Upper lobe of left lung (tissue), 6 donors: Measurements from ENCODE around the gene ESYT2. TPM values are rescaled to one million over a fixed set of nuclear protein-coding genes. Genes with fewer than 3 reads are reported as not detected.
"Not testable (repeated sequence)": the region's sequence is repeated elsewhere in the genome, so short reads cannot be mapped to it uniquely, and the experiment has no call there.

Experiments
- ATAC-seq, 2 donors: fragments of 200-7000 bp; cut with Tn5 transposase; one replicate each; pipeline ENCODE4 v1.9.1; 2022; ENCODE audit warnings: mild to moderate bottlenecking in 2 of 2, moderate library complexity in 2 of 2; ENCODE audit not compliant: low FRiP score in 2 of 2
- DNase-seq, 2 donors: peaks; one replicate each; pipeline ENCODE4 v3.0.0-alpha.2; 2019 to 2020
- H3K27ac ChIP-seq, 4 donors: fragments of 200-600 bp; sonication (generic); one replicate each; pipeline ENCODE4 v1.5.1; 2016 to 2019
- H3K27me3 ChIP-seq, 4 donors: fragments of 200-600 bp; sonication (generic); one replicate each; pipeline ENCODE4 v1.5.1; 2017 to 2019
- H3K36me3 ChIP-seq, 4 donors: fragments of 200-600 bp; sonication (generic); one replicate each; pipeline ENCODE4 v1.5.1; 2016 to 2019
- H3K4me1 ChIP-seq, 4 donors: fragments of 200-600 bp; sonication (generic); one replicate each; pipeline ENCODE4 v1.5.1; 2018 to 2019
- H3K4me3 ChIP-seq, 4 donors: fragments of 200-600 bp; sonication (generic); one replicate each; pipeline ENCODE4 v1.5.1; 2017 to 2019; ENCODE audit warnings: mild to moderate bottlenecking in 2 of 4, moderate library complexity in 1 of 4
- H3K9me3 ChIP-seq, 4 donors: fragments of 200-600 bp; sonication (generic); one replicate each; pipeline ENCODE4 v1.5.1; 2018 to 2019
- EP300 ChIP-seq, 4 donors: sonication (generic); formaldehyde crosslinking; IDR thresholded peaks; one replicate each; pipeline ENCODE4 v1.5.1; 2017; ENCODE audit warnings: antibody characterized with exemption in 4 of 4, control low read depth in 2 of 4
- POLR2A ChIP-seq, 4 donors: fragments of 450-650 bp; IDR thresholded peaks; one replicate each; pipeline ENCODE4 v1.5.1; 2016 to 2017; ENCODE audit warnings: antibody characterized with exemption in 4 of 4, mild to moderate bottlenecking in 2 of 4
- POLR2AphosphoS5 ChIP-seq, 2 donors: sonication (generic); formaldehyde crosslinking; IDR thresholded peaks; one replicate each; pipeline ENCODE4 v1.5.1; 2017; ENCODE audit warnings: antibody characterized with exemption in 2 of 2
- WGBS, 2 donors: methylation state at CpG; one replicate each; pipeline ENCODE4 v1.1.5; 2017 to 2018; 5-methylcytosine and 5-hydroxymethylcytosine counted together
- total RNA-seq, 6 donors: library from RNA; depleted of rRNA in 4 of 6; stranded (reverse); fragments of >200 nt in 4 of 6; gene quantifications; one replicate each; pipeline versions ENCODE4 v1.1.0 to v1.2.1, GENCODE V29; 2016 to 2021
- TF ChIP-seq, protein P1 (sequence below), 6 experiments: fragments of 450-650 bp in 4 of 6; fragments of 200-600 bp in 2 of 6; sonication (generic) in 2 of 6; IDR thresholded peaks; one replicate each; pipeline ENCODE4 v1.5.1; 2016 to 2019; ENCODE audit warnings: antibody characterized with exemption in 6 of 6
- donor health status: DM: no; HTN: no; CAD: no; lungs with moderate emphysema.
- donor health status: DM: no; HTN: yes; CAD: no; lungs with severe emphysema.

Gene ESYT2
- total RNA-seq, 6 donors from 2014 or later: 60.7 to 115 (median 74.7) TPM

DNA sequence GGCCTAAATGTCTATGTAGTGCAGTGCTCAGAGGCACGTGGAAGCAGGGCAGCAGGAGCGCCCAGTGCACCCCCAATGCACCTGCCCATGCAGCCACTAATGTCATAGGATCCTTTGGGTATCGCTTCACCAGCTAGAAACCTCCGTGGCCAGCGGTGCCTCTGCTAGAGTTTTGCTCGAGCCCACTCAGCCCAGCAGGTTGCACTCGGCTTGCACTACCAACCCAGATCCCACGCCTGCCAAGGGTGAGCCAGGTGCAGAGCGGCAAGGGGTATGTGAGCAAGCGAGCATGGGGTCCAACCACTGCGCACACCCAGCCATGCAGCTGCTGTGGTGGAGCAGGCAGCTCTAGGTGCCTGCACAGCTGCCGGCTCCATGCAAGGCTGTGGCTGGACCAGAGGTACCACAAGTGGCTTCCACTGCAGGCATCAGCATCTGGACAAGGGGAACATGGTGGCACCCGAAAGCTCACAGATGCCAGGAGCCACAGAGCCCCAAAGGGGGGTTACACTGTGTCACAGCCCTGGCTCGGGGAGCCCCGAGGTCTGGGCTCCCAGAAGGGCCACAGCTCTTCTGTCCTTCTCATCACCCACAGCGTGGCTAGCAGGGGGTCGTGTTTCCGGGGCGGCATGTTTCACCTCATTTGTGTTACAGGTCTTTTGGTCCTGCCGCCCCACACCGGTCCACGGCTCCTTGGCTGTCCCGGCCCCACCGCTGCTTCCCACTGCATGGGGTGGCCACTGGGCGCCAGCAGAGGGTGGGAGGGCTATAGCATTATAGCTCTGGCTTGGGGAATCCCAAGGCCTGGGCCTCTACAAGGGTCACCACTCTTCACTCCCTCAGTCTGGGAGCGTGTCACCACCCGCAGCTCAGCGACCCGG, 122.4 kb downstream of the ESYT2 start:
- peak in 1 of 2 donors; percentile 64 for DNase-seq
- no peaks in the 10 kb centered on the region for H3K27me3 ChIP-seq
- H3K36me3 ChIP-seq: no peaks in the 10 kb centered on the region
- peaks cover 9 to 22% (median 18%) of the 10 kb centered on the region in 4 donors for H3K4me1 ChIP-seq
- no peak for ATAC-seq
- H3K4me3 ChIP-seq: no peak overlapping the region
- peaks cover 0 to 3% (median 0%) of the 10 kb centered on the region in 4 donors for H3K9me3 ChIP-seq
- WGBS, 2 donors: 92 to 99% methylated on average over 15 to 28 of the region's 29 CpGs
- TF ChIP-seq, protein P1, sequence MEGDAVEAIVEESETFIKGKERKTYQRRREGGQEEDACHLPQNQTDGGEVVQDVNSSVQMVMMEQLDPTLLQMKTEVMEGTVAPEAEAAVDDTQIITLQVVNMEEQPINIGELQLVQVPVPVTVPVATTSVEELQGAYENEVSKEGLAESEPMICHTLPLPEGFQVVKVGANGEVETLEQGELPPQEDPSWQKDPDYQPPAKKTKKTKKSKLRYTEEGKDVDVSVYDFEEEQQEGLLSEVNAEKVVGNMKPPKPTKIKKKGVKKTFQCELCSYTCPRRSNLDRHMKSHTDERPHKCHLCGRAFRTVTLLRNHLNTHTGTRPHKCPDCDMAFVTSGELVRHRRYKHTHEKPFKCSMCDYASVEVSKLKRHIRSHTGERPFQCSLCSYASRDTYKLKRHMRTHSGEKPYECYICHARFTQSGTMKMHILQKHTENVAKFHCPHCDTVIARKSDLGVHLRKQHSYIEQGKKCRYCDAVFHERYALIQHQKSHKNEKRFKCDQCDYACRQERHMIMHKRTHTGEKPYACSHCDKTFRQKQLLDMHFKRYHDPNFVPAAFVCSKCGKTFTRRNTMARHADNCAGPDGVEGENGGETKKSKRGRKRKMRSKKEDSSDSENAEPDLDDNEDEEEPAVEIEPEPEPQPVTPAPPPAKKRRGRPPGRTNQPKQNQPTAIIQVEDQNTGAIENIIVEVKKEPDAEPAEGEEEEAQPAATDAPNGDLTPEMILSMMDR (IDR thresholded peaks at IDR 0.05): no peak
- TF ChIP-seq EP300 (IDR thresholded peaks at IDR 0.05) (no peak), POLR2A (IDR thresholded peaks at IDR 0.05) (no peak), POLR2AphosphoS5 (IDR thresholded peaks at IDR 0.05) (no peak)
- H3K27ac ChIP-seq: no peak overlapping the region

DNA sequence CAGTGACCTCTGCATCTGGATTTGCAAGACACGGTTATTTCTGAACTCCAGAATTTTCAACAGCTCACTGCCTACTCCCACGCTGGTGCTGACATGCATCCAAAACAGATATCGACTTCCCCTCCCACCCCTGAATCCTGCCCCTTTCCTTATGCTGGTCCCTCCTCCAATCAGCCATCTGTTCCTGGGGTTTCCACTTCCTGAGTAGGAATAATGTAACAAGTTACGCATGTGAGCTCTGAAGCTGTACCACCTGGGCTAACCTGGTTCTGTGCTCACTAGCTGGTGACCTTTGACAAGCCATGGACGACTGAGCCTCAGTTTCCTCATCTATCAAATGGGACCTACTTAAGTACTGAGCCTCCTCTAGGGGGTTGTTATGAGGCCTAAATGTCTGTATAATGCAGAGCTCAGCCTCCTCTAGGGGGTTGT, 123.0 kb downstream of the ESYT2 start:
- Histone ChIP-seq H3K9me3 (peaks cover 0 to 3% (median 0%) of the 10 kb centered on the region in 4 donors), H3K4me1 (peaks cover 9 to 22% (median 18%) of the 10 kb centered on the region in 4 donors), H3K27me3 (no peaks in the 10 kb centered on the region), H3K4me3 (no peak overlapping the region), H3K27ac (no peak overlapping the region), H3K36me3 (no peaks in the 10 kb centered on the region)
- ATAC-seq (no peak), DNase-seq (no peak)
- TF ChIP-seq, protein P1 (IDR thresholded peaks at IDR 0.05): no peak
- no peak for TF ChIP-seq EP300 (IDR thresholded peaks at IDR 0.05)
- no peak for TF ChIP-seq POLR2A (IDR thresholded peaks at IDR 0.05)
- no peak for TF ChIP-seq POLR2AphosphoS5 (IDR thresholded peaks at IDR 0.05)
- 79 to 81% methylated on average over 5 of the region's 5 CpGs for WGBS, 2 donors

DNA sequence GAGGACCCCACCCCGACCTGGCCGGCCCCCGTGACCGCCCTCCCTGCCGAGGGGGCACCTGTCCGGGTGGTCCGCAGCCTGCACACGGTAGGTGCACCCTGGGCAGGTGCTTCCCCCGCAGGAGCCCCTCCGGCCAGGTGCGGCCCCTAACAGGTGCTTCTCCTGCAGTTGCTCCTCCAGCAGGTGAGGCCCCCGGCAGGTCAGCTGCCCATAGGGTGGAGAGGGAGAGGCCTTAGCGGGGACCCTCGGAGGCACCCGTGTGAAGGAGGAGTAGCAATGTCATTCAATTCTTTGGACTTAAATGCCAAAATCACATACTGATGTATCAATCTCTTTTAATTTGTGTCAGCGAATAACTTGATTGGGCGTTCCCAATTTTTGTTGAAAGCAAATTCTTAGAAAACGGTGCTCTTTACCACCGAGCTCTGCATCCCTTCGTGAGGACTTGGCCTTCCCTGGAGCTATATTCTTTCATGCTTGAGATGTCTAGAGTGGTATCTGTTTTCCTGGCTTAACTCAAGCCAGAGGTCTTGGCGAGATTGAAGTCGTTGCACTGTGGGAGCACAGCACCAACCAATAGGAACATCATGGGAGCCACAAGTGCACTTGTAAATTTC, 124.0 kb downstream of the ESYT2 start:
- ATAC-seq: no peak
- peaks cover 9 to 22% (median 18%) of the 10 kb centered on the region in 4 donors for H3K4me1 ChIP-seq
- WGBS, 2 donors: 8 to 12% methylated on average over 14 to 21 of the region's 22 CpGs
- peaks cover 0 to 3% (median 0%) of the 10 kb centered on the region in 4 donors for H3K9me3 ChIP-seq
- peak overlapping the region; percentile 51 to 96 (median 62) for H3K4me3 ChIP-seq
- DNase-seq: no peak
- TF ChIP-seq EP300 (IDR thresholded peaks at IDR 0.05) (no peak), POLR2A (IDR thresholded peaks at IDR 0.05) (peak in 1 of 4 donors; percentile 3)
- no peaks in the 10 kb centered on the region for H3K27me3 ChIP-seq
- H3K27ac ChIP-seq: peak overlapping the region; percentile 89 to 97 (median 92)
- no peaks in the 10 kb centered on the region for H3K36me3 ChIP-seq

DNA sequence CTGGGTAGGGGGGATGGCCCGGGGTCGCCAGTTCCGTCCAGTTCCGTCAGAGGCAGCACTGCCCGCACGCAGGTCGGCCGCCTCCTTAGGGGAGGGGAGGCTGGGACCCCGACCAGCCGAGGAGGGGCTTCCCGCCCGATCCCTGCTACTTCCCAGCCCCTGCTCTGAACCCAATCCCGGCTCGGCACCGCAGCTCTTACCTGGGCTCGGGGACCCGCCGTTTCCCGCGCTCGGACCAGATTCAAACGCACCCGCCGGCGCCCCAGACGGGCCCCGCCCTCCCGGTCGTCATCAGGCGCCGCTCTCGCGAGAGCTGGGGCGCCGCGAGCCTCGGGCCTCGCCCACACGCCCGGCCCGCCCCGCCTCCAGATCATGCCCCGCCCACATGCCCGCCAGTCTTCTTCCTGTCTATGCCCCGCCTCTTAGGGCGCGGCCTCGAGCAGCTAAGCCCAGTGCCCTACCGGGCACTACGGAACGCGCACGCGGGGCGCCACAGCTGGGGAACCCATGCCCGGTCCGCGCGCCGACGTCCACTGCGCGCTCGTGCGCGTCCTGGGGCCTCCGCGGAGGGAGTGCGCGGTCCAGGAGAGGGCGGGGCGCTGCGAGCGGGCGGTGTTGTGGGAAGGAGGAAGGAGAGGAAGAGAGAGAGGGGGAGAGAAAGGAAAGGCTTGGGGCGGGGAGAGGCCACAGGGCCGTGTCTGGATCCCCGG, 124.6 kb downstream of the ESYT2 start, which contains the start of gene NCAPG2:
Gene NCAPG2, minus strand, starts transcription at position 281 of the 710 bp plus-strand sequence. CDS start 2,905 bp downstream, outside the sequence.
- DNase-seq (peak; percentile 99 to 100), ATAC-seq (peak; percentile 99)
- Histone ChIP-seq H3K9me3 (peaks cover 0 to 3% (median 0%) of the 10 kb centered on the region in 4 donors), H3K4me3 (peak within 1 kb of the TSS; percentile 52 to 96 (median 71)), H3K27ac (peak within 1 kb of the TSS; percentile 89 to 97 (median 92)), H3K27me3 (no peaks in the 10 kb centered on the region), H3K36me3 (no peaks in the 10 kb centered on the region), H3K4me1 (peaks cover 9 to 22% (median 18%) of the 10 kb centered on the region in 4 donors)
- 0 to 2% methylated on average over 39 to 40 of the region's 78 CpGs for WGBS, 2 donors
- TF ChIP-seq, protein P1 (IDR thresholded peaks at IDR 0.05): peak; percentile 39 to 91 (median 80)
- TF ChIP-seq EP300 (IDR thresholded peaks at IDR 0.05): no peak
- TF ChIP-seq POLR2AphosphoS5 (IDR thresholded peaks at IDR 0.05): peak; percentile 90 to 97
- TF ChIP-seq POLR2A (IDR thresholded peaks at IDR 0.05): peak in 3 of 4 donors; percentile 41 to 95 (median 83)

DNA sequence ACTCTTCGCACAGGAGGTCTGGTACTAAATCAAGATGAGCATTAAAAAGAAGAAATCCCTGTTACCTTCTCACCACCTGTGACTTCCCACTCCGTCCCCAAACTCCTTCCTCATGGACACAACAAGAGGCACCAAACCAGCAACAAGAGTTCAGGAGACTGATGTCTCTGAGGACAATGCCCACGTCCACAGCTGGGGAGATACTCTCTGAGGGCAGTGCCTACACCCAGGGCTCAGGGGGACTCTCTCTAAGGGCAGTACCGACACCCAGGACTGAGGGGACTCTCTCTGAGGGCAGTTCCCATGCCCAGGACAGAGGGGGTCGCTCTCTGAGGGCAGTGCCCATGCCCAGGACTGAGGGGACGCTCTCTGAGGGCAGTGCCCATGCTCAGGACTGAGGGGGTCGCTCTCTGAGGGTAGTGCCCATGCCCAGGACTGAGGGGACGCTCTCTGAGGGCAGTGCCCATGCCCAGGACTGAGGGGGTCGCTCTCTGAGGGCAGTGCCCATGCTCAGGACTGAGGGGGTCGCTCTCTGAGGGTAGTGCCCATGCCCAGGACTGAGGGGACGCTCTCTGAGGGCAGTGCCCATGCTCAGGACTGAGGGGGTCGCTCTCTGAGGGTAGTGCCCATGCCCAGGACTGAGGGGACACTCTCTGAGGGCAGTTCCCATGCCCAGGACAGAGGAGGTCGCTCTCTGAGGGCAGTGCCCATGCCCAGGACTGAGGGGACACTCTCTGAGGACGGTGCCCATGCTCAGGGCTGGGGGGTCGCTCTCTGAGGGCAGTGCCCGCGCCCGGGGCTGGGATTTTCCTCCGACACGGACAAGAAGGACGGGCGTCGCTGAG, 125.4 kb downstream of the ESYT2 start:
- H3K36me3 ChIP-seq, DNase-seq, H3K27me3 ChIP-seq, H3K9me3 ChIP-seq, ATAC-seq: not testable (repeated sequence)
- Histone ChIP-seq H3K4me1 (peaks cover 9 to 22% (median 18%) of the 10 kb centered on the region in 4 donors), H3K4me3 (peak overlapping the region; percentile 52 to 96 (median 71)), H3K27ac (peak overlapping the region; percentile 3 to 97 (median 92))
- 30 to 47% methylated on average over 8 to 20 of the region's 23 CpGs for WGBS, 2 donors
